Activated T-helper 1 cell treated with anti-CD3 and anti-CD28 coated beads, Interleukin-12 subunit alpha, Interleukin-12 subunit beta, Interleukin-2, Interleukin-4 antibody, amounts not matched to agents 30 ng/mL and 10 ng/mL and 1 ng/mL, durations not matched to agents 14 hours and 24 hours and 36 hours (primary cell): ENCODE measurements around the gene MPL. TPM values are rescaled to one million over a fixed set of nuclear protein-coding genes. Genes with fewer than 3 reads are reported as not detected.
A peak's percentile ranks its signal among the peaks of the same experiment; 100 is the strongest.

Experiments used
- DNase-seq: peaks from one replicate; pipeline ENCODE4 v3.0.0; 2021; ENCODE audit warnings: low spot score
- H3K27ac Mint-ChIP-seq: one replicate; pipeline ENCODE4 v1.8.0; 2021; ENCODE audit warnings: mild to moderate bottlenecking, mixed read lengths
- H3K27me3 Mint-ChIP-seq: one replicate; pipeline ENCODE4 v1.8.0; 2022; ENCODE audit warnings: mild to moderate bottlenecking, moderate library complexity, mixed read lengths; ENCODE audit not compliant: insufficient read depth
- H3K36me3 Mint-ChIP-seq: one replicate; pipeline ENCODE4 v1.8.0; 2021; ENCODE audit warnings: low read depth, mixed read lengths
- H3K4me1 Mint-ChIP-seq: one replicate; pipeline ENCODE4 v1.8.0; 2021; ENCODE audit warnings: low read depth, mixed read lengths
- H3K4me3 Mint-ChIP-seq: one replicate; pipeline ENCODE4 v1.8.0; 2021; ENCODE audit warnings: mild to moderate bottlenecking, moderate library complexity, mixed read lengths
- H3K9me3 Mint-ChIP-seq: one replicate; pipeline ENCODE4 v1.8.0; 2021; ENCODE audit warnings: mixed read lengths
- intact Hi-C: fragments of 100-400 bp; cut with micrococcal nuclease; formaldehyde crosslinking; loops from one replicate; pipeline ENCODE4 v1.15.1; 2024
- total RNA-seq: library from RNA; stranded (reverse); gene quantifications from 2 replicates; pipeline ENCODE4 v1.2.3, GENCODE V29; 2022

MPL gene
- total RNA-seq, 1 donor from 2014 or later: not detected

DNA sequence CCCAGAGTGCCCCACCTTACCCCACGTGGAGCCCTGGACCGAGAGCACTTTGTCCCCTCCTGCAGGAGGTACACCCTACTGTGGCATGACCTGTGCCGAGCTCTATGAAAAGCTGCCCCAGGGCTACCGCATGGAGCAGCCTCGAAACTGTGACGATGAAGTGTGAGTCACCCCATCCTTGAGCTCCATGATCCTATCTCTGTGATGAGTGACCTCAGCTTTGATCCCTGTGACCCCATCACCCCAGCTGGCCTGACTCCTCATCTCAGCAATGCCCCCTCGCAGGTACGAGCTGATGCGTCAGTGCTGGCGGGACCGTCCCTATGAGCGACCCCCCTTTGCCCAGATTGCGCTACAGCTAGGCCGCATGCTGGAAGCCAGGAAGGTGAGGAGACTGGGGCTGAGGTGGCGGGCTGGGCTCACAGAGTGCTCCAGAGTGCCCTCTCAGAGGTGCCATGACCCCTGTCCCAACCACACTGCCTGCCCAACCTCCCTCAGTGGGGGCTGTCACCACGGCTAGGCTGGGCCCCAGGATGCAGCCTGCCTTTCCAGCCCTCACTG, 16.2 kb upstream of the MPL start:
- Mint-ChIP-seq H3K4me3 (no peak overlapping the region), H3K27me3 (no peaks in the 10 kb centered on the region), H3K27ac (no peak overlapping the region), H3K36me3 (no peaks in the 10 kb centered on the region), H3K9me3 (peaks cover 17% of the 10 kb centered on the region), H3K4me1 (peaks cover 18% of the 10 kb centered on the region)
- DNase-seq: no peak
- intact Hi-C loops: no loop called here

DNA sequence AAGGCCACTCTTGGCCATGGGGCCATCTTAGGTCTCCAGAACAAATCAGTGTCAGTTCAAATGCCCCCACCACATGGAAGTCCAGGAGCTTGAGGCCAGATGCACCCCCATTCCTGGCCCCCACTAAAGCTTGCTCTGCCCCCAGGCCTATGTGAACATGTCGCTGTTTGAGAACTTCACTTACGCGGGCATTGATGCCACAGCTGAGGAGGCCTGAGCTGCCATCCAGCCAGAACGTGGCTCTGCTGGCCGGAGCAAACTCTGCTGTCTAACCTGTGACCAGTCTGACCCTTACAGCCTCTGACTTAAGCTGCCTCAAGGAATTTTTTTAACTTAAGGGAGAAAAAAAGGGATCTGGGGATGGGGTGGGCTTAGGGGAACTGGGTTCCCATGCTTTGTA, 15.1 kb upstream of the MPL start:
- intact Hi-C loops: no loop called here
- no peak for DNase-seq
- Mint-ChIP-seq H3K36me3 (no peaks in the 10 kb centered on the region), H3K4me3 (no peak overlapping the region), H3K4me1 (peaks cover 23% of the 10 kb centered on the region), H3K27ac (no peak overlapping the region), H3K27me3 (no peaks in the 10 kb centered on the region), H3K9me3 (peaks cover 21% of the 10 kb centered on the region)

DNA sequence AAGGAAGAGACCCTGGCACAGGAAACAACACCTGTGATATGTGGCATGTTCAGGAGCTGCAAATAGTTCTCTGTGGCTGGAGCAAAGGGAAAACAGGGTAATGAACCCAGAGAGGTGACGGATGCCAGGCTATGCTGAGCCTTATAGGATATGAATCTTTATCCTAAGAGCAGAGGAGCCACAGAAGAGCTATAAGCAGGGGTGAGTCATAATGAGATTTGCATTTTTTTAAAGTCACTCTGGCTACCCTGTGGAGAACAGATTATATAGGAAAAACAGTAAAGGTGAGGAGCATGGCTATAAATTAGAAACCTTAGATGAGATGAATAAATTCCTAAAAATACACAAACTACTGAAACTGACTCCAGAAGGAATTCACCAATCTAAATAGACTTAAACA, 12.8 kb upstream of the MPL start:
- Mint-ChIP-seq H3K36me3 (no peaks in the 10 kb centered on the region), H3K4me1 (peaks cover 26% of the 10 kb centered on the region), H3K9me3 (peaks cover 29% of the 10 kb centered on the region), H3K4me3 (no peak overlapping the region), H3K27ac (no peak overlapping the region), H3K27me3 (no peaks in the 10 kb centered on the region)
- no peak for DNase-seq
- intact Hi-C loops: no loop called here

DNA sequence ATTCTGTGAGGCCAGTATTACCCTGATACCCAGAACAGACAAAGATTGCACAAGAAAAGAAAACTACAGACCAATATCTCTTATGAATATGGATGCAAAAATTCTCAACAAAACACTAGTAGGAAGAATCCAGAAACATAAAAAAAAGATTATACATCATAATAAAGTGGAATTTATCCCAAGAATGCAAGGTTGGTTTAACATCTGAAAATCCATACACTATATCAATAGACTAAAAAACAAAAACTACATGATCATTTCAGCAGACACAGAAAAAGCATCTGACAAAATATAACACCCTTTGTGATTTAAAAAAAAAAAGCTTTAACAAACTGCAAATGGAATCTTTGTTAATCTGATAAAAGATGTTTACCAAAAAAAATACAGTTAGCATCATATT, 12.2 kb upstream of the MPL start:
- Mint-ChIP-seq H3K9me3 (peaks cover 29% of the 10 kb centered on the region), H3K36me3 (no peaks in the 10 kb centered on the region), H3K4me3 (no peak overlapping the region), H3K4me1 (peaks cover 32% of the 10 kb centered on the region), H3K27ac (no peak overlapping the region), H3K27me3 (peaks cover 1% of the 10 kb centered on the region)
- no peak for DNase-seq
- intact Hi-C loops: no loop called here

DNA sequence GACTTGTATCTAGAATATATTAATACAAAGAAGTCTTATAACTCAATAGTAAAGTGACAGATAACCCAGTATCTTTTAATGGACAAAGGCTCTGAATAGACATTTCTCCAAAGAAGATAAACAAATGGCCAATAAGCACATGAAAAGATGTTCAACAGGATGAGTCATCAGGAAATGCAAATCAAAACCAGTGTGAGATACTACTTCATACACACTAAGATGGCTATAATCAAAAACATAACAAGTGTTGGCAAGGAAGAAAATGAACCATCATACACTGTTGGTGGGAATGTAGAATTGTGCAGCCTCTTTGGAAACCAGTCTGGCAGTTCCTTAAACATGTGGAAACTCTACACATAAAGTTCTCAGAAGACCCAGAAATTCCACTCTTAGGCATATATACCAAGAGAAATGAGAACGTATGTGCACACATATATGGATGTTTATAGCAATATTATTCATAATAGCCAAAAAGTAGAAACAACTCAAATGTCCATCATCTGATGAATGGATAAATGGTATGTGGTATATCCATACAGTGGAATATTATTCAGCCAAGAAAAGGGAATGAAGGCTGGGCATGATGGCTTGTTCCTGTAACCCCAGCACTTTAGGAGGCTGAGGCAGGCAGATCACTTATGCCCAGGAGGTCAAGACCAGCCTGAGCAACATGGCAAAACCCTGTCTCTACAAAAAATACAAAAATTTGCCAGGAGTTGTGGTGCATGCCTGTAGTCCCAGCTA, 9.9 kb upstream of the MPL start:
- H3K27ac Mint-ChIP-seq: no peak overlapping the region
- H3K27me3 Mint-ChIP-seq: peaks cover 1% of the 10 kb centered on the region
- no peaks in the 10 kb centered on the region for H3K36me3 Mint-ChIP-seq
- no peak overlapping the region for H3K4me3 Mint-ChIP-seq
- peaks cover 39% of the 10 kb centered on the region for H3K4me1 Mint-ChIP-seq
- DNase-seq: no peak
- intact Hi-C loops: no loop called here
- H3K9me3 Mint-ChIP-seq: peaks cover 29% of the 10 kb centered on the region

DNA sequence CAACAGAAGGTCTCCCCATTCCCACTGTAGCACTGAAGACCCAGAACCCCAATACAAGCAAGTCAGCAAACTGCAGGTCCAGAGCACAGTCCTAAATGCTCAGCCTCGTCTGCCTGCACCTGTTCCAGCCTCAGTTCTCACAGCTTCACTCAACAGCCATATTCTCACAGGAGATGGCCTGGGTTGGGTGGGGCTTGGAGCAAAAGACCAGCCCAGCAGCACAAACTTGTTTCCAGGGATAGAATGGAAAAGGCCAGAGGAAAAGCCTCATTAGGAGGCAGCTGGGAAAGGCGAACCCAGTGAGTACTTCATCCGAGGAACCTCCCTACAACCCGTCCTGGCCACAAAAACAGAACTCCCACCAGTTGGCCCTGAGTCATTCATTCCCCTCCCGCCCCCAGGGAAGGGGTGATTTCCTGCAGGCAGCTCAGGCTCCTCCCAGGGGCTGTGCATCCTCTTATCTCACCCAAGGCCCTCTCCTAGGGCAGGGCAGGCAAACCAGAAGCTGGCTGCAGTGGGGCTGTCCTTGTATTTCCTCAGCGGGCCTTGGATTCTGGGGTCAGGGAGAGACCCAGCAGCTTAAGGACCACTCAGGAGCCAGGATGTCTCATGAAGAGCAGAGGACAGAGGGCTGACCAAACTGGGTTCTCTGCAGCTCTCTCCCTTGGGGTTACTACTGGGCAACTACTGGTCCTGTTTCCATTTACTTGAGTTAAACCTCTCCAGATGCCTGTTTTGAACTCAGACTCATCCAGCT, 7.4 kb upstream of the MPL start:
- DNase-seq: peak; percentile 14
- H3K27me3 Mint-ChIP-seq: peaks cover 3% of the 10 kb centered on the region
- H3K9me3 Mint-ChIP-seq: peaks cover 19% of the 10 kb centered on the region
- peak overlapping the region; percentile 80 for H3K27ac Mint-ChIP-seq
- peak overlapping the region; percentile 2 for H3K4me3 Mint-ChIP-seq
- H3K4me1 Mint-ChIP-seq: peaks cover 28% of the 10 kb centered on the region
- intact Hi-C loops: loop anchor here (2.0 kb wide), 2 partner anchors 29 to 35 kb away; partner anchors contain the start of gene CDC20
- no peaks in the 10 kb centered on the region for H3K36me3 Mint-ChIP-seq

DNA sequence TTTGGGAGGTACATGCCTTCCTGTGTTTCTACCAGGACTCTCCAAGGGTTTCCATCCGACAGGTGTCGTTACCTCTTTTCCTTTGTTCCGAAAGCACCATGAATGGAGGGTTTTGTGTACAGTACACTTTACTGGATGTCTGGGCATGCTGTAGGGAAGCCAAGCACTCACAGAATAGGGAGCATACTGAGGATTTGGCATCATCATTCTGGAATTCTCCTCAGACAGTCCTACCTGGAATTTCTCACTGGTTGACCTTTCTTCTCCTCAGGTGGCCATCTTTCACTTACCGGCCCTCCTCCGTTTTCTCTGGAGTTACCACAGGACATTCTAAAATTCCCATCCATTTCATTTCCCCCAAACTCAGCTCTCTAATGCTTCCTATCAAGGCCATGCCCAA, 5.9 kb upstream of the MPL start:
- no peak for DNase-seq
- no peak overlapping the region for H3K4me3 Mint-ChIP-seq
- peaks cover 3% of the 10 kb centered on the region for H3K27me3 Mint-ChIP-seq
- intact Hi-C loops: loop anchor here (2.0 kb wide), 2 partner anchors 27 to 37 kb away; partner anchors contain the start of gene CDC20
- H3K27ac Mint-ChIP-seq: no peak overlapping the region
- peaks cover 13% of the 10 kb centered on the region for H3K9me3 Mint-ChIP-seq
- H3K4me1 Mint-ChIP-seq: peaks cover 28% of the 10 kb centered on the region
- no peaks in the 10 kb centered on the region for H3K36me3 Mint-ChIP-seq

DNA sequence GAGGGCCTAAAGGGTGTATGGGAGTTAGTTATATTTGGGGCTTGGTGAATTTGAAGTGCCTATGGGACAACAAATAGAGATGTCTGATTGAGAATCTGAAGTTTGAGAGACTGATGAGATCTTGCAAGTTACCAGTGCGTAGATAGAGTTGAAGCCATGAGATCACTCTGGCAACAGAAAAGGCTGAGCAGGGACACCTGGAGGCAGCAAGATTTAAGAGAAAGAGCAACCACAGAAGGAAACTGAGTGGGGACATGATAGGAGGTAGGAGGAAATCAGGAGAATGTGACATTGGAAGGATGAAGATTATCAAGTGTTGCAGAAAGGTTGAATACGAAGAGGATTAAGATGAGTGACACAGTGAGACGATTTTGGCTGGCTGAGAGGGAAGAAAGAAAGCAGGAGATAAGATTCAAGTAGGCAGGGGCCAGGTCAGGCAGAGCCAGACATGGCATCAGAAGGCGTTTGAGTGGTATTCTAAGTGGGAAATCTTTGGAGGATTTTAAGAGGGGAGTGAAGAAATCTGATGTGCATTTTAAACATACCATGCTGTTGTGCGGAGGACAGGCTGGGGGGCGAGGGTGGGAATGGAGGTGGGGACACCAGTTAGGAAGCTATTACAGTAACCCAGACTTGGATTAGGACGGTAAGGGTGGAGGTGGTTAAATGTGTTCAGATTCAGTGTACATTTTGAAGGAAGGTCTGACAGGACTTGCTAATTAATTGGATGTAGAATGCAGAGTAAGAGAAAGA, 3.0 kb upstream of the MPL start:
- DNase-seq: no peak
- intact Hi-C loops: no loop called here
- H3K27ac Mint-ChIP-seq: no peak overlapping the region
- H3K27me3 Mint-ChIP-seq: peaks cover 5% of the 10 kb centered on the region
- H3K36me3 Mint-ChIP-seq: no peaks in the 10 kb centered on the region
- H3K4me1 Mint-ChIP-seq: peaks cover 14% of the 10 kb centered on the region
- no peak overlapping the region for H3K4me3 Mint-ChIP-seq
- no peaks in the 10 kb centered on the region for H3K9me3 Mint-ChIP-seq

DNA sequence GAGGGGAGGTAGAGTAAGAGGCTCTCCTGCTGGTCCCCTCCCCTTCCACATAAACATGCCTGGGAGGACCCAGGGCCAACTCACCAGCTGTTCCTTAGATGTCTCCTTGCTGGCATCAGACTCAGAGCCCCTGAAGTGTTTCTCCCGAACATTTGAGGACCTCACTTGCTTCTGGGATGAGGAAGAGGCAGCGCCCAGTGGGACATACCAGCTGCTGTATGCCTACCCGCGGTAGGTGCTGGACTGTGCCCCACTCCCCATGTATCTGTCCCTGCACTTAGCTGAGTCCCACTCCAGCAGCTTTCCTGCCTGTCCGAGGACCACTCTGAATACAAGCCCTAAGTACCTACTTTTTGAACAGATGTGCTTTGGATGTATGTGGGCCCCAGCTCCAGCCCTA, 383 bp downstream of the MPL start:
- Mint-ChIP-seq H3K27me3 (peaks cover 6% of the 10 kb centered on the region), H3K9me3 (no peaks in the 10 kb centered on the region), H3K36me3 (no peaks in the 10 kb centered on the region), H3K27ac (no peak overlapping the region), H3K4me3 (no peak overlapping the region), H3K4me1 (no peaks in the 10 kb centered on the region)
- intact Hi-C loops: no loop called here
- no peak for DNase-seq

DNA sequence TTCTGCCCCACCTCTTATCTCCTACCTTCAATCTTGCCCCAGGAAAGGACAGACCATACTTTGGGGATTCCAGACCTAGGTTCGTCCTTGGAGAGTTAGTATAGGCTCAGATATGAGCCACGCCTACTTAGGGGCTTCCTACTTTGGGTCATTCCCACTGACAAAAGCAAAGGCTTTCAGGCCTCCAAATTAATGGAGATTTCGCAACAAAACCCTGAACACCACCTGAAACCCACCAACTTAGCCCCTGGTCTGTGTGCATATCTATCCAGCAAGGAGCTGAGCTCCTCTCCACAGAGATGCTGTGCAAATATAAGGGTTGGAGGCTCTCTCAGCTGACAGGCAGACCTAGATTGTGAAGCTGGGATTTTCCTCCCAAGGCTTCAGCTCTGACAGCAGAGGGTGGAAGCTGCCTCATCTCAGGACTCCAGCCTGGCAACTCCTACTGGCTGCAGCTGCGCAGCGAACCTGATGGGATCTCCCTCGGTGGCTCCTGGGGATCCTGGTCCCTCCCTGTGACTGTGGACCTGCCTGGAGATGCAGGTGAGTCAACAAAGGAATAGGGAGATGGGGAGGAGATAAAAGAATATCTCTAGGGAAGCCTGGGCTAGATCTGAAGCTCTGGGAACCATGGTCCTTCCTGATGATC, 2.1 kb downstream of the MPL start:
- H3K4me1 Mint-ChIP-seq: peaks cover 5% of the 10 kb centered on the region
- no peak for DNase-seq
- H3K27me3 Mint-ChIP-seq: peaks cover 6% of the 10 kb centered on the region
- H3K36me3 Mint-ChIP-seq: peaks cover 2% of the 10 kb centered on the region
- no peaks in the 10 kb centered on the region for H3K9me3 Mint-ChIP-seq
- H3K4me3 Mint-ChIP-seq: no peak overlapping the region
- intact Hi-C loops: no loop called here
- H3K27ac Mint-ChIP-seq: no peak overlapping the region

DNA sequence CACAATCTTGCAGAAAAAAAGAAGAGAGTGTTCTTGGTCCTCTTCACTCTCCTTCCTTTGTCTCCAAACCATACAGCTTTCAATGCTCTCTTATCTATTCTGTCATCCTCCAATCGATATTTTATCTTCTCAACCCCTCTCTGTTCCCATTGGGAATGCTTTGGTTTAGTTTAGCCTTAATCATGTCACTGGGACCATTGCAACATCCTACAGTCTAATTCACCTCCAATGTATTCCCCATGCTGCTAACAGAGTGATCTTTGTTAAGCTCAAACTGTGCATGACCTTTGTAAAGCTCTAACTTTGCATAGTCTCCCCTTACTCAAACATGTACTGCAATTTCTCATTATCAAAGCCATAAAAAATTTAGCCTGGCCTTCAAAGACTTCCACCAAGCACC, 2.9 kb downstream of the MPL start:
- Mint-ChIP-seq H3K27ac (no peak overlapping the region), H3K4me1 (peaks cover 10% of the 10 kb centered on the region), H3K27me3 (peaks cover 7% of the 10 kb centered on the region), H3K36me3 (peaks cover 2% of the 10 kb centered on the region), H3K9me3 (no peaks in the 10 kb centered on the region), H3K4me3 (no peak overlapping the region)
- DNase-seq: no peak
- intact Hi-C loops: no loop called here

DNA sequence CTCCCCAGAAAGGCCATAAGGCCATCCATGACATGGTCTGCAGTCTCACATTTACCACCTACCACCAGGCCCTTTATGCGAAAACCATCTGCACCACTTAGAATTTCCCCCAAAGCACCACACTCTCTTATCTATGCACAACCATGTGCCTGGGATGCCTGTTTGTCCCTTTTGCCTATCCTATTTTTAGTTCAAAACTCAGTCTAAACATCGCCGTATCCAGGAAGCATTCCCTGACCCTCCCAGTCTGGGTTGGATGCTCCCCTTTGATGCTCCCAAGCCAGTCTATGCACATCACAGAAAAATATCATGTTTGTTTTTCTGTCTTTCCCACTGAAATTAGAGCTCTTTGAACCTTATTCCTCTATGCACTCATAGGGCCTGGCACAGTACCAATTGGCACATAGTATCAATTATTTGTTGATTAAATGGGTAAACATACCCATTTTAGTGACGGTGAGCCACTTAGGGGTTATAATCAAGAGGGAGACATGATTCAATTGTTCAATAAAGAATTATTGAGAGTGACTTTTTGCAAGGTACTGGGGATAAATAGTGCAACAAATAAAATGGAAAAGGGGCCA, 6.7 kb downstream of the MPL start:
- peaks cover 2% of the 10 kb centered on the region for H3K36me3 Mint-ChIP-seq
- H3K27me3 Mint-ChIP-seq: peaks cover 8% of the 10 kb centered on the region
- no peaks in the 10 kb centered on the region for H3K9me3 Mint-ChIP-seq
- H3K4me1 Mint-ChIP-seq: peaks cover 18% of the 10 kb centered on the region
- no peak overlapping the region for H3K27ac Mint-ChIP-seq
- no peak overlapping the region for H3K4me3 Mint-ChIP-seq
- intact Hi-C loops: no loop called here
- DNase-seq: no peak
